ENCODE results near the gene TFRC.
"Not testable (repeated sequence)": the region's sequence is repeated elsewhere in the genome, so short reads cannot be mapped to it uniquely, and the experiment has no call there.

The TFRC gene

GRCh38 chr3:196081002-196081833 is 672 bp downstream of the TFRC start:
- no peak for DNase-seq (ENCODE audit: low read depth)

GRCh38 chr3:196080101-196080846 is 1.6 kb downstream of the TFRC start:
- DNase-seq (ENCODE audit: low read depth), result not testable (repeated sequence)

GRCh38 chr3:196079682-196080081 is 2.2 kb downstream of the TFRC start:
- DNase-seq (ENCODE audit: low read depth), result no peak

- DNase-seq (ENCODE audit: low read depth), result no peak
Observed at GRCh38 chr3:196075013-196075412, 6.9 kb downstream of the TFRC start.

GRCh38 chr3:196073255-196073753 is 8.6 kb downstream of the TFRC start:
- DNase-seq (ENCODE audit: low read depth), result no peak

- DNase-seq (ENCODE audit: low read depth), result no peak
Observed at GRCh38 chr3:196072313-196072712, 9.6 kb downstream of the TFRC start.

GRCh38 chr3:196068812-196069211 is 13.1 kb downstream of the TFRC start:
- DNase-seq (ENCODE audit: low read depth), result not testable (repeated sequence)

- DNase-seq (ENCODE audit: low read depth), result no peak
Observed at GRCh38 chr3:196067439-196067838, 14.5 kb downstream of the TFRC start.

- no peak for DNase-seq (ENCODE audit: low read depth)
Observed at GRCh38 chr3:196063971-196064370, 17.9 kb downstream of the TFRC start.

- no peak for DNase-seq (ENCODE audit: low read depth)
Observed at GRCh38 chr3:196063456-196063855, 18.4 kb downstream of the TFRC start.

- DNase-seq (ENCODE audit: low read depth), result no peak
Observed at GRCh38 chr3:196063049-196063448, 18.8 kb downstream of the TFRC start.

- no peak for DNase-seq (ENCODE audit: low read depth)
Observed at GRCh38 chr3:196060834-196061233, 21.1 kb downstream of the TFRC start.

- DNase-seq (ENCODE audit: low read depth), result no peak
Observed at GRCh38 chr3:196057760-196058331, 24.0 kb downstream of the TFRC start.

GRCh38 chr3:196056371-196056770 is 25.5 kb downstream of the TFRC start:
- not testable (repeated sequence) for DNase-seq (ENCODE audit: low read depth)

- DNase-seq (ENCODE audit: low read depth), result no peak
Observed at GRCh38 chr3:196055683-196056270, 26.1 kb downstream of the TFRC start.

GRCh38 chr3:196055240-196055639 is 26.6 kb downstream of the TFRC start:
- no peak for DNase-seq (ENCODE audit: low read depth)

- DNase-seq (ENCODE audit: low read depth), result no peak
Observed at GRCh38 chr3:196054661-196055060, 27.2 kb downstream of the TFRC start.

GRCh38 chr3:196053487-196053886 is 28.4 kb downstream of the TFRC start:
- no peak for DNase-seq (ENCODE audit: low read depth)

- DNase-seq (ENCODE audit: low read depth), result no peak
Observed at GRCh38 chr3:196051282-196052076, 30.4 kb downstream of the TFRC start.

GRCh38 chr3:196050597-196050996 is 31.3 kb downstream of the TFRC start:
- DNase-seq (ENCODE audit: low read depth), result no peak

- DNase-seq (ENCODE audit: low read depth), result no peak
Observed at GRCh38 chr3:196049653-196050052, 32.2 kb downstream of the TFRC start.
